GM21367 (cell line): ENCODE results near the gene PCNX2.

Experiments
- ATAC-seq: cut with Tn5 transposase; IDR thresholded peaks from one replicate; pipeline ENCODE4 v1.9.1; 2021; ENCODE audit not compliant: unreplicated experiment

The PCNX2 gene

DNA sequence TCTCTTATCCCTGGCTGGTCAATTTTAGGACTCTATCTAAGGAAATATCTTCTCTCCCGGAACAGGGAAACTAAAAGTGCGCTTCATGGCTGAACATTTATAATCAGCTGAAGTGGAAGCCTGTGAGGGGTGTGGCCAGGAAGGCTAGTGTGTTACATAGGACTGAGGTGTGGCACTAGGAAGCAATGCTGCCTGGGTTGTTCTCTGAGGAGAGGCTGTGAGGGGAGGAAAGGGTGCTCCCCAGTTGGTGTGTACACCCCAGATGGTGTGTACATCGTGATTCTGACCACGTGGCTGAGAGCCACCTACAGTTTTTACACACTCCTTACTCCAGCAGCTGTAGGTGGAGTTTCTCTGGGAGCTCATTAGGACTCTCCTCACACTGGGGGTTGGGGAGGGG is 328.9 kb downstream of the PCNX2 start:
- ATAC-seq, result no peak

GRCh38 chr1:232965912-232966217 is 329.7 kb downstream of the PCNX2 start:
- no peak for ATAC-seq

DNA sequence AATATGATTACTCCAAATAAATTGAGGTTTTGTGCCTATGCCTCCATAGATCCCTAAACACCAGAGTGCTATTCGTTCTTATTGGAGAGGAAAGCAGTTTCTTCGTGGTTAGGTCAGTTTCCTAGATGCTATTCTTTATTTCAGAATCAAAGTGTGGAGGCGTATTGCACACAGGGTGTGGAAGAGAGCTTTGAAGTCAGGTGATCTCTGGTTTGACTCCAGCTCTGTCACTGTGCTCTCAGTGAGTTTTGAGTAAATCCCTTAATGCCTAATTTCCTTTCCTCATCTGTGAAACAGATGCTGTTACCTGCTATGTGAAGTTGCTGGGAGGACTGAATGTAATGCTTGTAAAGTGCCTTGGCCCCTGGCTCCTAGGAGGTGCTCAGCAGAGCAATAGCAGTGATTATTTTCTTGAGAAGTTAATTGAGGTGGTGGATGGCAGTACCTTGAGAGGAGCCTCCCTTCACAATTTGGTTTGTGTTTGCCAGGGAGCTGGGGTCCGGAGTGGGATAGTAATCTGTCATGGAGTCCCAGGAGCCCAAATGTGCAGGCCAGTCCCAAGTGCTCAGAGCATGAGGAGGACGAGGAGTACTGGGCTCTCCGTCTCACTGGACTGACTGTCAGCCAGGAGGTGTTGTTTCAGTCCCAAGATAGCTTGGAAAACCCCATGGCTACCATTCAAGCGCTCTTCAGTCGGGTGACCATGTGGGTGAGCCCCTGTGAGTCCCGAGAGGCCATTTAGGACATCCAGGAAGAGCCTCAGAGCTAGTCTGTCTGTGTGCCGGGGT is 330.2 kb downstream of the PCNX2 start:
- no peak for ATAC-seq

GRCh38 chr1:232964601-232965000 is 330.9 kb downstream of the PCNX2 start:
- ATAC-seq, result no peak

DNA sequence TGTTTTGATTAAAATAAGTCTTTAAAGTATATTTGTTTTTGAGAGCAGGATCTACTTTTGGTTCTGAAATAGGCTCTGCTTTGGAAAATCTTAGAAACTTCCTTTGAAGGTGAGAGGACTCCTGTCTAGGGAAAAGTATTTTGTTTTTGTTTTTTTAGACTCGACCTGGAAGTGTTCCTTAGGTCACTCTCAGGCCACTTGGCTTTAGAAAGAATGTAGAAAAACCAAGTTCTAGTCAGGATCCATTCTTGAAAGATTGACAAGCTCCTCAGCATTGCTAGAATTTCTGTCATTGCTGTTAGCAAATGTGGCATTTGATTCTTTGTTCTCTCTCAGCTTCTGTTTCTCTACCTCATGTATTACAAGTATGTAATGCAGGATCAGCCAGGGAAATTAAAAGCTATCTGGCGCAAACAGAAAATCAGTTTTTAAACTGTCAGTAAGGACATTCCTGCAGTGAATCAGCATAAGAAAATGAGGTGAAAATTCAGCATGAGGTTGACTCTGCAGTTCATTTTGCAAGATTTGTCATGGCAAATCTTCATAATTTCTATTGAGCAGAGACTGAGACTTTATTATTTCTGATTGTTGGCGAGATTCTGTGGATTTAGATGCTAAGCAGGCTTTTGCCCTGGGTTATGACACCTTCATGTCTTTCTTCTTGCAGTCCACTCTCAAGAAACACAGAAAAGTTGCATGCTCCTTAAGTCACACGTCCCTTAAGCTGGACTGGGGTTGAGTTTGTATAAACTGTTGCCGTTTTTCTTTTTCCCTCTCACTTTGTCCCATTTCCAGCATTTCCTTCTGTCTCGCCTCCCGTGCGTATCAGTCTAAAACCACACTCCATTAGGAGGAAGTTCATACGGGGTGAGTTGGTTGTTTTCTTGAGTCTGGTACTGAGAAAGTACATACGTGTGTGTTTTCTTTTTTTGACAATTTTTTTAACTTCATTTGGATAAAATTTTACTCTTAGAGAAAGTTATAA is 332.5 kb downstream of the PCNX2 start:
- no peak for ATAC-seq

- no peak for ATAC-seq
Observed at GRCh38 chr1:232958067-232958466, 337.5 kb downstream of the PCNX2 start.

DNA sequence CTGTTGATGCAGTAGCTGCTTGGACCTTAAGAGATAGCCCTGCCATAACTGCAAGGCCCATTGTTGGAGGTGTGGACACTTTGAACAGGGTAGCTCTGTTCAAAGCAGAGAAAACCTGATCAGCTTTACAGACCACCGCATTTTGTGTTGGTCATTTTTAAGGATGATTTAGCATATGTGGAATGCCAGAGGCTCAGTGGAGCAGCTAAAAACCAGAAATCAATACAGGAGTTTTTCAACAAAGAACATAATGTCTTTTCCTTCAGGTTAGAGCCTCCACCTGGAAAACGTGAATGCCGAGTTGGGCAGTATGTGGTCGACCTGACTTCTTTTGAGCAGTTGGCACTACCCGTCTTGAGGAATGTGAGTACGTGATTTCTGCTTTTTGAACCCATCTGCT is 339.4 kb downstream of the PCNX2 start:
- ATAC-seq, result no peak

DNA sequence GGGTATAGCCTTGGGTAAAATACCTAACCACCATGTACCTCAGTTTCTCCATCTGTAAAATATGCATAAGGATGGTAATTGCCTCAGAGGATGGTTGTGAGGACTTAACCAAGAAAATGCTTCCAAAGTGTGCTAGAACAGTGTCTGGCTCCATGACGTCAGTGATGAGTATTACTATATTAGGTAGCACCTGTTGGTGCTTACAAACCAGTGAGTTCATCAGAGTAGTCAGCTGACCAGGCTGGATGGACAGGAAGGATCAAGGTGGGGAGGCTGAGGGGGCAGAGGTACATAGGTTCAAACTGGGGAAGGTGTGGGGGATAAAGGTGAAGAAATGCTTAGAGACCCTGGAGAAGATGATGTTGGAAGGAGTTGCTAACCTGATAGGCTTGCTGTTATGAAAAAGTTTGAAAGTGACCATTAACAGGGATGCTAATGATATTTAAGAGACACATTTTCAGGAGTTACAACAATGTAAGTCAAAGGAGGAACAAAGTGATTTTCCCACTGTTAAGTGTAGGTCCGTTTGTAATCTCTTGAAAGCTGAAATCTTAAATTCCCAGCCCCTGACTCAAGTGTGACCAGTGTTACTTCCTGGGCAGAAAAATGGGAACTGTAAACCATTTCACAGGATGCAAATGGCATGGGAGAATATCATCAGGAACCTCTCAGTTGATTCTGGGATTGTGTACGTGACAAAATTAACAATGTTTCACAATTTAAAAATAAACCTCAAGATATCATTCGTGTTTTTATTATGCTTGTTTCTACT is 340.7 kb downstream of the PCNX2 start:
- no peak for ATAC-seq

GRCh38 chr1:232952514-232953499 is 342.7 kb downstream of the PCNX2 start:
- peak; percentile 53 for ATAC-seq

- ATAC-seq, result no peak
Observed at GRCh38 chr1:232951605-232952004, 343.9 kb downstream of the PCNX2 start.

- no peak for ATAC-seq
Observed at GRCh38 chr1:232951180-232951579, 344.3 kb downstream of the PCNX2 start.

GRCh38 chr1:232950197-232951176 is 345.0 kb downstream of the PCNX2 start, which contains the start of gene NTPCR:
Gene NTPCR, plus strand, starts transcription at chr1:232950611. Its CDS starts 100 bp downstream, at chr1:232950711.
- peak; percentile 79 for ATAC-seq

GRCh38 chr1:232949636-232950196 is 345.8 kb downstream of the PCNX2 start:
- ATAC-seq, result no peak

GRCh38 chr1:232944347-232944746 is 351.2 kb downstream of the PCNX2 start:
- no peak for ATAC-seq

DNA sequence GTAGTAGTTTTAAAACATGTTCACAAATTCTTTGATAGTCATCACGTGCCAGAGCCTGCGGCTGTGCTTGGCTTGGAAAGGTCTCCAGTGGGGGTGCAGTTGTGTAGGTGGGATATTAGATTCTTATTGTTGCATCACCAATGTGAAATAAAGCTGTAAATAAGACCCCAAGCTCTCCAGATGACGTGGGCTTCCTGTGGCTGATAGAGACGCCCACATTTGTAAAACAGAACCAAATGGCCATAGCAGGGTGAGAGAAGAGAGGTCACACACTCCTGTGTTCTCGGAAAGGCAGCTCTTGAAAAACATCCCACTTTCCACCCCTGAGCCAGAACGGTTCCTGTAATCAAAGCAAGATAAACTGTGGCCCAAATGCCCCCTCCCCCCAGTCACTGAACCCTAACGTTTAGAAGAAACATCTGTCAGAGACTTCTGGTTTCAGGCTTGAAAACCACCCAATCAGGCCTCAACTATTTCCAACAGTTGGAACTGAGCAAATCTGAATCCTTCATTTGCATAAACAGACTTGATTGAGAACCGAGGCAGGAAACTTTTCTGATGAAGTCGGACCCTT is 351.8 kb downstream of the PCNX2 start:
- ATAC-seq, result peak; percentile 60

GRCh38 chr1:232942413-232943294 is 352.9 kb downstream of the PCNX2 start:
- no peak for ATAC-seq

DNA sequence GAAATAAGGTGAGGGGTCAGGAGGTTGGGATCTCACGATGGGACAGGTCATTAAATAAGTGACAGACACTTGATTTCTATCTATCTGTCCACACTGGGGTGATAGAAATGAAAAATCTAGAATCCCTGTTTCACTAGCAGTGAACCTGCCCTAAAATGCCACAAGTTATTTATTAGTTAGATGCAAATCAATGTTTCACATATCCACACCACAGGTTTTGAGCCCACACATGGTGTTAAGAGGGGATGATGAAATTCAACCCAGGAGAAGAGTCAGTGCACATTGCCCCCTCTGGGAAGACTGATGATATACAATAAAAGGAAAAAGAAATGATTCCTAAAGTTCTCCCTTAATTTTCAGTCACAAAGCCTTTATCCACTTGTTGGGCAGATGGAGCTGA is 355.3 kb downstream of the PCNX2 start:
- ATAC-seq, result no peak
